HepG2 (cell line): ENCODE measurements around the gene MYOM1. TPM values are rescaled to one million over a fixed set of nuclear protein-coding genes. Genes with fewer than 3 reads are reported as not detected.

Experiments
- CERS6 ChIP-seq: sonication (generic); formaldehyde crosslinking; IDR thresholded peaks from 2 replicates; pipeline ENCODE4 v1.5.0; 2020; ENCODE audit warnings: missing genetic modification reagents
- FOXO4 ChIP-seq: sonication (generic); formaldehyde crosslinking; conservative IDR thresholded peaks from 2 replicates; pipeline ENCODE4 v1.8.1; 2023; ENCODE audit warnings: missing genetic modification reagents
- HDAC6 ChIP-seq: fragments of 200-600 bp; sonication (generic); IDR thresholded peaks from 2 replicates; pipeline ENCODE4 v1.7.0; 2017; ENCODE audit warnings: mild to moderate bottlenecking, antibody characterized with exemption, low read length, low read depth
- NFE2L2 ChIP-seq: fragments of 150-350 bp; IDR thresholded peaks from 2 replicates; pipeline ENCODE4 v1.6.1; 2014; ENCODE audit warnings: low read length
- NFRKB ChIP-seq: fragments of 450-650 bp; IDR thresholded peaks from 2 replicates; pipeline ENCODE4 v1.6.1; 2017
- POGZ ChIP-seq: sonication (generic); formaldehyde crosslinking; IDR thresholded peaks from 2 replicates; pipeline ENCODE4 v1.4.0; 2020; ENCODE audit warnings: mild to moderate bottlenecking, missing genetic modification reagents
- ZNF318 ChIP-seq: sonication (generic); formaldehyde crosslinking; IDR thresholded peaks from 2 replicates; pipeline ENCODE4 v1.4.0; 2020; ENCODE audit warnings: mild to moderate bottlenecking, missing genetic modification reagents
- ZNF674 ChIP-seq: sonication (generic); formaldehyde crosslinking; IDR thresholded peaks from 2 replicates; pipeline ENCODE4 v1.5.0; 2020; ENCODE audit warnings: low read depth, mild to moderate bottlenecking, missing genetic modification reagents
- polyA plus RNA-seq, 8 experiments: library from polyadenylated mRNA; depleted of rRNA in 3 of 8; stranded (reverse) in 7 of 8; unstranded in 1 of 8; fragments of >200 nt; fragmentation: Illumina TruSeq in 4 of 8; extraction: Trizol in 4 of 8; gene quantifications; 2 replicates each; pipeline versions ENCODE4 v1.2.1 to v1.2.3, GENCODE V29; 2011 to 2016; ENCODE audit warnings: low read depth in 4 of 8, missing spikeins in 1 of 8, mixed read lengths in 1 of 8; ENCODE audit not compliant: insufficient read depth in 1 of 8
- total RNA-seq, 5 experiments: library from RNA; depleted of rRNA; stranded (reverse); fragments of >200 nt; fragmentation: Illumina TruSeq; extraction: Trizol; gene quantifications; 2 replicates each; pipeline ENCODE4 v1.2.3, GENCODE V29; 2016; ENCODE audit warnings: low read depth in 1 of 5

MYOM1 gene
- total and polyA plus RNA-seq, 2 of the 13 experiments (the other 11 are each of a cell fraction or from before 2014, with no cell fraction given) = 0.46 to 0.98 TPM

GRCh38 chr18:3233433-3234168 lies 13.8 kb upstream of the MYOM1 start (continued):
- TF ChIP-seq POGZ (CRISPR knock-in tag) = peak; percentile 85
- no peak for TF ChIP-seq HDAC6
- TF ChIP-seq FOXO4 (CRISPR knock-in tag) = no peak
- TF ChIP-seq CERS6 (CRISPR knock-in tag) = no peak
- TF ChIP-seq NFRKB = no peak
- TF ChIP-seq ZNF674 (CRISPR knock-in tag) = no peak
- TF ChIP-seq NFE2L2 = no peak
- no peak for TF ChIP-seq ZNF318 (CRISPR knock-in tag)
